ENCODE measurements around the gene CACNG1. TPM values are rescaled to one million over a fixed set of nuclear protein-coding genes. Genes with fewer than 3 reads are reported as not detected.

CACNG1 gene
- total and polyA plus RNA-seq, 2 of the 4 experiments (the other 2 are of a cell fraction) = not detected

- Histone ChIP-seq H3K56ac (ENCODE audit: extremely low read depth, insufficient read depth, low read length) (no peak overlapping the region), H2BK20ac (ENCODE audit: low read depth, low read length) (no peak overlapping the region), H3K9me1 (ENCODE audit: insufficient read depth, low read length) (peaks cover 3% of the 10 kb centered on the region; the same call in 1 of the 2 replicates), H2AFZ (replicated peaks; ENCODE audit: low read length, poor library complexity) (no peak overlapping the region), H3K9me3 (ENCODE audit: control insufficient read depth, insufficient read depth, low read length) (no peaks in the 10 kb centered on the region), H2BK5ac (ENCODE audit: low read depth, low read length, poor library complexity, severe bottlenecking) (no peak overlapping the region), H3K27me3 (ENCODE audit: control insufficient read depth, insufficient read depth, low read length) (no peaks in the 10 kb centered on the region), H3K14ac (replicated peaks; ENCODE audit: low read depth, low read length) (no peak overlapping the region), H2BK15ac (ENCODE audit: low read depth, low read length) (no peak overlapping the region), H3K4ac (ENCODE audit: low read depth, low read length) (no peak overlapping the region), H3K4me1 (ENCODE audit: control insufficient read depth, insufficient read depth, low read length) (no peaks in the 10 kb centered on the region; the same call in 1 of the 2 replicates), H4K8ac (ENCODE audit: low read depth in 2 of 2, low read length in 2 of 2) (no peak overlapping the region), H4K91ac (ENCODE audit: insufficient read depth, low read depth, low read length) (no peak overlapping the region), H4K20me1 (ENCODE audit: insufficient read depth, low read length) (0 out of 2 replicates have a peak, but pooled peaks cover 6% of the 10 kb centered on the region), H2AK9ac (replicated peaks; ENCODE audit: low read depth, low read length, poor library complexity) (no peak overlapping the region), H3K18ac (ENCODE audit: low read depth, low read length) (no peak overlapping the region), H4K5ac (ENCODE audit: low read depth, low read length) (no peak overlapping the region), H3K9ac (ENCODE audit: low read depth, low read length) (no peak overlapping the region), H3K4me3 (ENCODE audit: insufficient read depth, low read depth, low read length) (no peak overlapping the region), H3K27ac (ENCODE audit: insufficient read depth, low read length) (no peak overlapping the region), H2BK120ac (ENCODE audit: low read depth, low read length) (no peak overlapping the region), H2AK5ac (ENCODE audit: low read depth, low read length) (no peak overlapping the region), H3K23ac (ENCODE audit: low read depth, low read length) (no peak overlapping the region), H3K4me2 (ENCODE audit: low read depth, low read length) (no peak overlapping the region), H3K79me1 (ENCODE audit: low read depth in 1 of 2, low read length in 2 of 2) (peaks cover 16 to 43% of the 10 kb centered on the region in 2 experiments), H3K36me3 (ENCODE audit: control insufficient read depth, insufficient read depth, low read length) (no peaks in the 10 kb centered on the region)
- intact Hi-C loops (cut with micrococcal nuclease) (no loop called here), dilution Hi-C loops (cut with HindIII; ENCODE audit: low sequenced_read_pairs, unreplicated experiment) (no loop called here), in situ Hi-C loops (cut with MboI; ENCODE audit: low sequenced_read_pairs) (no loop called here)
- ChIA-PET POLR2A (ENCODE audit: unreplicated experiment) (no interaction called here), CTCF (no interaction called here)
- BruUV-seq (replicated peaks) = no TSS peak
- TF ChIP-seq MAFK (IDR thresholded peaks at IDR 0.05; ENCODE audit: low read depth, low read length) = no peak
- no peak for TF ChIP-seq FOS (IDR thresholded peaks at IDR 0.05; ENCODE audit: low read depth, low read length)
- TF ChIP-seq MAZ (IDR thresholded peaks at IDR 0.05; ENCODE audit: borderline replicate concordance, low read depth, low read length) = no peak
- TF ChIP-seq CHD1 (IDR thresholded peaks at IDR 0.05; ENCODE audit: low read depth, low read length) = no peak
- no peak for TF ChIP-seq POLR2A (IDR thresholded peaks at IDR 0.05; ENCODE audit: low read depth, low read length)
- TF ChIP-seq USF2 (IDR thresholded peaks at IDR 0.05; ENCODE audit: low read depth, low read length) = no peak
- TF ChIP-seq BHLHE40 (IDR thresholded peaks at IDR 0.05; ENCODE audit: low read depth, low read length) = no peak
- no peak for TF ChIP-seq ELK1 (IDR thresholded peaks at IDR 0.05; ENCODE audit: borderline replicate concordance, low read depth, low read length)
- TF ChIP-seq MXI1 (IDR thresholded peaks at IDR 0.05; ENCODE audit: borderline replicate concordance, low read depth, low read length) = no peak
- no peak for TF ChIP-seq NFE2L2 (IDR thresholded peaks at IDR 0.05; ENCODE audit: low read depth, low read length)
- no peak for TF ChIP-seq CTCF (conservative IDR thresholded peaks at IDR 0.05; ENCODE audit: low read depth, low read length)
- TF ChIP-seq SMC3 (IDR thresholded peaks at IDR 0.05; ENCODE audit: low read depth, low read length) = no peak
- no peak for TF ChIP-seq RCOR1 (IDR thresholded peaks at IDR 0.05; ENCODE audit: insufficient replicate concordance, low read length)
- no peak for TF ChIP-seq CEBPB (IDR thresholded peaks at IDR 0.05; ENCODE audit: low read depth, low read length)
- TF ChIP-seq RAD21 (IDR thresholded peaks at IDR 0.05; ENCODE audit: low read length) = no peak
- no peak for TF ChIP-seq RFX5 (IDR thresholded peaks at IDR 0.05; ENCODE audit: low read depth, low read length)
- ATAC-seq (ENCODE audit: low read depth) (no peak), DNase-seq (no peak)
- WGBS, 2 experiments (ENCODE audit: extremely low coverage in 2 of 2, insufficient read length in 1 of 2) = no CpG with 5 or more reads among the region's 2 CpGs
Observed at GRCh38 chr17:67093348-67093747, 49.0 kb downstream of the CACNG1 start.

Measured in IMR-90 (cell line).